ENCODE measurements around the gene HMOX2. TPM values are rescaled to one million over a fixed set of nuclear protein-coding genes. Genes with fewer than 3 reads are reported as not detected.

The HMOX2 gene
- total and polyA plus RNA-seq, 7 donors = 20.8 to 49.0 (median 23.3) TPM

- Histone ChIP-seq H3K27me3 (ENCODE audit: insufficient read depth in 3 of 3, low read length in 2 of 3) (no peaks in the 10 kb centered on the region), H3K27ac (no peak overlapping the region), H3K9me3 (no peaks in the 10 kb centered on the region), H3K4me3 (no peak overlapping the region), H3K36me3 (ENCODE audit: insufficient read depth in 1 of 2, low read depth in 1 of 2) (peaks cover 8 to 67% of the 10 kb centered on the region in 2 donors), H3K4me1 (peaks cover 4% of the 10 kb centered on the region)
- WGBS, 3 donors = 77 to 80% (median 78%) methylated on average over 4 of the region's 4 CpGs
- no peak for TF ChIP-seq CTCF (IDR thresholded peaks at IDR 0.05)
- intact Hi-C loops (cut with DNase I) = no loop called here
- ATAC-seq = no peak
- no peak for DNase-seq
Observed at GRCh38 chr16:4433228-4433627, 43.0 kb upstream of the HMOX2 start.

- no peak overlapping the region for H3K4me3 ChIP-seq
- no peak overlapping the region for H3K27ac ChIP-seq
- no peak for ATAC-seq
- TF ChIP-seq CTCF (IDR thresholded peaks at IDR 0.05) = no peak
- whole genome bisulfite sequencing, 3 donors = 87 to 90% (median 88%) methylated on average over 12 of the region's 12 CpGs
- H3K4me1 ChIP-seq = peaks cover 4% of the 10 kb centered on the region
- H3K36me3 ChIP-seq (ENCODE audit: insufficient read depth in 1 of 2, low read depth in 1 of 2) = peaks cover 6 to 76% of the 10 kb centered on the region in 2 donors
- H3K9me3 ChIP-seq = no peaks in the 10 kb centered on the region
- intact Hi-C loops (cut with DNase I) = no loop called here
- H3K27me3 ChIP-seq (ENCODE audit: insufficient read depth in 3 of 3, low read length in 2 of 3) = no peaks in the 10 kb centered on the region
- DNase-seq = peak in 1 of 2 donors; percentile 11
Observed at GRCh38 chr16:4433914-4434787, 42.0 kb upstream of the HMOX2 start.

- H3K4me1 ChIP-seq = peaks cover 4% of the 10 kb centered on the region
- H3K36me3 ChIP-seq (ENCODE audit: insufficient read depth in 1 of 2, low read depth in 1 of 2) = peaks cover 6 to 88% of the 10 kb centered on the region in 2 donors
- no peaks in the 10 kb centered on the region for H3K9me3 ChIP-seq
Observed at GRCh38 chr16:4435337-4436067, 40.7 kb upstream of the HMOX2 start.

GRCh38 chr16:4437366-4437765, 38.8 kb upstream of the HMOX2 start:
- H3K4me1 ChIP-seq = peaks cover 4% of the 10 kb centered on the region
- intact Hi-C loops (cut with DNase I) = no loop called here
- H3K9me3 ChIP-seq = no peaks in the 10 kb centered on the region
- H3K27ac ChIP-seq = no peak overlapping the region
- no peak for TF ChIP-seq CTCF (IDR thresholded peaks at IDR 0.05)
- no peak for DNase-seq
- H3K27me3 ChIP-seq (ENCODE audit: insufficient read depth in 3 of 3, low read length in 2 of 3) = no peaks in the 10 kb centered on the region
- H3K4me3 ChIP-seq = no peak overlapping the region
- 96 to 100% (median 98%) methylated on average over 3 of the region's 3 CpGs for WGBS, 3 donors
- no peak for ATAC-seq
- peaks cover 12 to 91% of the 10 kb centered on the region in 2 donors for H3K36me3 ChIP-seq (ENCODE audit: insufficient read depth in 1 of 2, low read depth in 1 of 2)

More at GRCh38 chr16:4435337-4436067, 40.7 kb upstream of the HMOX2 start:
- Histone ChIP-seq H3K4me3 (no peak overlapping the region), H3K27ac (no peak overlapping the region), H3K27me3 (ENCODE audit: insufficient read depth in 3 of 3, low read length in 2 of 3) (no peaks in the 10 kb centered on the region)
- no peak for DNase-seq
- no peak for ATAC-seq
- intact Hi-C loops (cut with DNase I) = no loop called here
- TF ChIP-seq CTCF (IDR thresholded peaks at IDR 0.05) = no peak
- WGBS, 3 donors = 76 to 77% (median 77%) methylated on average over 8 of the region's 8 CpGs

All from psoas muscle (tissue), 8 donors.